A549 (cell line): ENCODE measurements around the gene GSG1L. TPM values are rescaled to one million over a fixed set of nuclear protein-coding genes. Genes with fewer than 3 reads are reported as not detected.

Experiments
- ATAC-seq, 2 experiments: fragments of 200-7000 bp in 1 of 2; fragments of >200 bp in 1 of 2; cut with Nextera tagmentation in 1 of 2; cut with Tn5 transposase in 1 of 2; 3 replicates each; pipeline versions ENCODE4 v1.8.0 to v1.9.1; 2018 to 2020; ENCODE audit warnings: mild to moderate bottlenecking in 1 of 2, moderate library complexity in 1 of 2
- CTCF ChIA-PET: fragments of 300-600 bp; sonication (Branson Sonifier 250); formaldehyde crosslinking; extraction: SDS; loops from one replicate; lab custom pipeline; 2021; ENCODE audit warnings: antibody characterized with exemption, inconsistent platforms; lab: Yijun Ruan, JAX
- POLR2A ChIA-PET: fragments of 350-600 bp; formaldehyde crosslinking; extraction: SDS; loops from one replicate; lab custom pipeline; 2021; ENCODE audit warnings: antibody characterized with exemption, inconsistent platforms; lab: Yijun Ruan, JAX
- DNase-seq, 2 experiments: peaks; one replicate each; pipeline versions ENCODE4 v3.0.0 to v3.0.0-alpha.2; 2011 to 2016; ENCODE audit warnings: low read depth in 1 of 2, low spot score in 1 of 2
- FAIRE-seq: peaks from 2 replicates; lab custom pipeline; 2011; peaks lifted over from hg19 to GRCh38; lab: Jason Lieb, UNC
- H3K27ac ChIP-seq, 2 experiments: fragments of >200 bp; sonication (Bioruptor Twin); formaldehyde crosslinking; 3 replicates each; pipeline ENCODE4 v1.5.1; 2016 to 2017
- H3K4me1 ChIP-seq: fragments of >200 bp; sonication (Bioruptor Twin); formaldehyde crosslinking; 3 replicates; pipeline ENCODE4 v1.6.1; 2016
- H3K4me2 ChIP-seq: fragments of >200 bp; sonication (Bioruptor Twin); formaldehyde crosslinking; 3 replicates; pipeline ENCODE4 v1.6.1; 2016
- H3K4me3 ChIP-seq: fragments of >200 bp; sonication (Bioruptor Twin); formaldehyde crosslinking; 3 replicates; pipeline ENCODE4 v1.5.1; 2016
- H3K9me3 ChIP-seq: fragments of >200 bp; sonication (Bioruptor Twin); formaldehyde crosslinking; 3 replicates; pipeline ENCODE4 v1.6.1; 2016
- ATOH8 ChIP-seq: fragments of 250-450 bp; sonication (Bioruptor Pico); IDR thresholded peaks from 2 replicates; pipeline ENCODE4 v1.5.0; 2020; ENCODE audit warnings: low read depth, mild to moderate bottlenecking, moderate library complexity
- CBX8 ChIP-seq: fragments of 200-600 bp; sonication (generic); IDR thresholded peaks from 2 replicates; pipeline ENCODE4 v1.6.1; 2016
- CHD2 ChIP-seq: fragments of 150-350 bp; IDR thresholded peaks from 2 replicates; pipeline ENCODE4 v1.6.1; 2014; ENCODE audit warnings: low read length; ENCODE audit not compliant: partially characterized antibody
- CHD4 ChIP-seq: fragments of 200-600 bp; sonication (generic); IDR thresholded peaks from 2 replicates; pipeline ENCODE4 v1.6.1; 2016; ENCODE audit warnings: antibody characterized with exemption, mild to moderate bottlenecking, borderline replicate concordance
- CTCF ChIP-seq: fragments of >200 bp; sonication (Bioruptor Twin); formaldehyde crosslinking; IDR thresholded peaks from 3 replicates; pipeline ENCODE4 v1.5.1; 2016
- E2F6 ChIP-seq: IDR thresholded peaks from 2 replicates; pipeline ENCODE4 v1.6.1; 2012; ENCODE audit warnings: low read depth, borderline replicate concordance
- EHMT2 ChIP-seq: fragments of 200-600 bp; sonication (generic); IDR thresholded peaks from 2 replicates; pipeline ENCODE4 v1.6.1; 2016; ENCODE audit warnings: antibody characterized with exemption, low read depth, mild to moderate bottlenecking, moderate library complexity
- ELK1 ChIP-seq: fragments of 150-350 bp; IDR thresholded peaks from 2 replicates; pipeline ENCODE4 v1.6.1; 2014; ENCODE audit warnings: low read depth, mild to moderate bottlenecking, low read length
- HDAC2 ChIP-seq: fragments of 200-600 bp; sonication (generic); IDR thresholded peaks from 2 replicates; pipeline ENCODE4 v1.6.1; 2016
- KDM1A ChIP-seq: fragments of 200-600 bp; sonication (generic); IDR thresholded peaks from 2 replicates; pipeline ENCODE4 v1.6.1; 2016; ENCODE audit warnings: low read depth, mild to moderate bottlenecking
- MAZ ChIP-seq: fragments of 150-350 bp; IDR thresholded peaks from 2 replicates; pipeline ENCODE4 v1.6.1; 2014; ENCODE audit warnings: antibody characterized with exemption, low read depth, low read length, borderline replicate concordance
- MYC ChIP-seq: IDR thresholded peaks from 2 replicates; pipeline ENCODE4 v1.6.1; 2012; ENCODE audit warnings: mild to moderate bottlenecking, inconsistent platforms, low read length, improper control_type of control experiment, borderline replicate concordance
- NR3C1 ChIP-seq: fragments of >200 bp; sonication (Bioruptor Twin); formaldehyde crosslinking; IDR thresholded peaks from 3 replicates; pipeline ENCODE4 v1.6.1; 2017
- PBX3 ChIP-seq: IDR thresholded peaks from 2 replicates; pipeline ENCODE4 v1.6.1; 2012
- POLR2A ChIP-seq: IDR thresholded peaks from 2 replicates; pipeline ENCODE4 v1.6.1; 2012; ENCODE audit warnings: mild to moderate bottlenecking, low read length
- RCOR1 ChIP-seq: fragments of 150-350 bp; IDR thresholded peaks from 2 replicates; pipeline ENCODE4 v1.6.1; 2014; ENCODE audit warnings: antibody characterized with exemption, low read length, low read depth
- REST ChIP-seq: fragments of 200-600 bp; sonication (generic); IDR thresholded peaks from 2 replicates; pipeline ENCODE4 v1.6.1; 2016; ENCODE audit warnings: antibody characterized with exemption, mild to moderate bottlenecking, moderate library complexity
- ZNF302 ChIP-seq: fragments of 250-450 bp; sonication (Bioruptor Pico); IDR thresholded peaks from 2 replicates; pipeline ENCODE4 v1.9.0; 2021; ENCODE audit warnings: inconsistent platforms, mild to moderate bottlenecking, moderate library complexity
- ZSCAN20 ChIP-seq: fragments of 250-450 bp; sonication (Bioruptor Pico); IDR thresholded peaks from 2 replicates; pipeline ENCODE4 v1.8.0; 2022; ENCODE audit warnings: mild to moderate bottlenecking, moderate library complexity
- WGBS: methylation state at CpG from one replicate; pipeline ENCODE4 v1.1.6; 2017; ENCODE audit errors: missing lambda C conversion rate; 5-methylcytosine and 5-hydroxymethylcytosine counted together
- polyA plus RNA-seq, 4 experiments: library from polyadenylated mRNA; depleted of rRNA in 3 of 4; stranded (reverse); fragments of >200 nt; fragmentation: RNase III in 1 of 4; extraction: RNeasy Plus Mini Kit Qiagen cat#74134 plus additional on column Dnase treatment in 1 of 4; gene quantifications; 2 replicates in 3 of 4; 3 replicates in 1 of 4; pipeline ENCODE4 v1.2.3, GENCODE V29; 2011 to 2017

The GSG1L gene
- polyA plus RNA-seq, 2 of the 4 experiments (the other 2 are of a cell fraction): not detected

GRCh38 chr16:28105297-28105696, 41.8 kb upstream of the GSG1L start:
- no peak overlapping the region for H3K4me2 ChIP-seq
- WGBS: 63% methylated on average over 3 of the region's 3 CpGs
- ATAC-seq: no peak
- no peaks in the 10 kb centered on the region for H3K4me1 ChIP-seq
- TF ChIP-seq POLR2A (no peak), E2F6 (no peak), RCOR1 (no peak)
- TF ChIP-seq, all 56 proteins: peak for 0
- ChIA-PET POLR2A (no interaction called here), CTCF (no interaction called here)
- no peaks in the 10 kb centered on the region for H3K9me3 ChIP-seq
- no peak overlapping the region for H3K4me3 ChIP-seq
- no peak overlapping the region for H3K27ac ChIP-seq
- DNase-seq (no peak), FAIRE-seq (no peak)

GRCh38 chr16:28104404-28104803, 40.9 kb upstream of the GSG1L start:
- POLR2A ChIA-PET: no interaction called here
- TF ChIP-seq ATOH8 (CRISPR knock-in tag) (no peak), NR3C1 (no peak), ZNF302 (no peak), HDAC2 (no peak), KDM1A (no peak), CBX8 (no peak), POLR2A (no peak), MYC (no peak), REST (no peak), PBX3 (no peak)

GRCh38 chr16:28103516-28104170, 40.1 kb upstream of the GSG1L start:
- H3K27ac ChIP-seq: no peak overlapping the region
- no peak for DNase-seq
- H3K9me3 ChIP-seq: no peaks in the 10 kb centered on the region
- no peak overlapping the region for H3K4me3 ChIP-seq
- 89% methylated on average over 13 of the region's 14 CpGs for WGBS
- H3K4me2 ChIP-seq: no peak overlapping the region
- ChIA-PET POLR2A (no interaction called here), CTCF (interaction anchor here (0.6 to 1.0 kb wide), 4 partner anchors 34 to 131 kb away, joined by 3 read pairs; no protein-coding TSS in a partner anchor)
- ATAC-seq: no peak
- no peak for FAIRE-seq
- no peaks in the 10 kb centered on the region for H3K4me1 ChIP-seq
- TF ChIP-seq CHD4: no peak
- TF ChIP-seq MAZ: no peak
- no peak for TF ChIP-seq ZSCAN20
- no peak for TF ChIP-seq CHD2
- TF ChIP-seq CTCF: no peak
- no peak for TF ChIP-seq EHMT2
- no peak for TF ChIP-seq ELK1
- no peak for TF ChIP-seq REST
- TF ChIP-seq CBX8: no peak

More at GRCh38 chr16:28104404-28104803, 40.9 kb upstream of the GSG1L start:
- Histone ChIP-seq H3K9me3 (no peaks in the 10 kb centered on the region), H3K27ac (no peak overlapping the region), H3K4me2 (no peak overlapping the region), H3K4me3 (no peak overlapping the region), H3K4me1 (no peaks in the 10 kb centered on the region)
- ATAC-seq (no peak), DNase-seq (no peak), FAIRE-seq (no peak)
- WGBS: 92% methylated on average over 16 of the region's 16 CpGs
- CTCF ChIA-PET: no interaction called here
